Activated CD8-positive, alpha-beta T cell treated with anti-CD3 and anti-CD28 coated beads, Interleukin-2, amount 10 ng/mL, durations not matched to agents 7 days and 5 days (primary cell): ENCODE measurements around the gene DHRS9. TPM values are rescaled to one million over a fixed set of nuclear protein-coding genes. Genes with fewer than 3 reads are reported as not detected.

Experiments
- ATAC-seq: fragments of 150-1000 bp; cut with Tn5 transposase; one replicate; pipeline ENCODE4 v1.10.0; 2021; ENCODE audit warnings: moderate library complexity
- CTCF ChIA-PET: fragments of 350-600 bp; sonication (Branson Sonifier 250); formaldehyde crosslinking; loops from one replicate; lab custom pipeline; 2021; ENCODE audit warnings: antibody characterized with exemption; lab: Charles Lee
- POLR2A ChIA-PET: fragments of 350-600 bp; sonication (Branson Sonifier 250); formaldehyde crosslinking; loops from one replicate; lab custom pipeline; 2021; ENCODE audit warnings: antibody characterized with exemption; lab: Charles Lee
- DNase-seq: peaks from one replicate; pipeline ENCODE4 v3.0.0-alpha.2; 2020
- H3K27ac Mint-ChIP-seq: one replicate; pipeline ENCODE4 v1.8.0; 2021; ENCODE audit warnings: mild to moderate bottlenecking, mixed read lengths
- H3K27me3 Mint-ChIP-seq: one replicate; pipeline ENCODE4 v1.8.0; 2021; ENCODE audit warnings: low read depth, mixed read lengths
- H3K36me3 Mint-ChIP-seq: one replicate; pipeline ENCODE4 v1.8.0; 2021; ENCODE audit warnings: low read depth, mixed read lengths
- H3K4me1 Mint-ChIP-seq: one replicate; pipeline ENCODE4 v1.8.0; 2021; ENCODE audit warnings: low read depth, mixed read lengths
- H3K4me3 Mint-ChIP-seq: one replicate; pipeline ENCODE4 v1.8.0; 2021; ENCODE audit warnings: mild to moderate bottlenecking, mixed read lengths
- H3K9me3 Mint-ChIP-seq: one replicate; pipeline ENCODE4 v1.8.0; 2022; ENCODE audit warnings: mixed read lengths; ENCODE audit not compliant: insufficient read depth
- total RNA-seq, 2 experiments: library from RNA; stranded (reverse); gene quantifications; one replicate each; pipeline ENCODE4 v1.2.3, GENCODE V29; 2021

DHRS9 gene
- total RNA-seq, 2 experiments from 2014 or later: not detected

DNA sequence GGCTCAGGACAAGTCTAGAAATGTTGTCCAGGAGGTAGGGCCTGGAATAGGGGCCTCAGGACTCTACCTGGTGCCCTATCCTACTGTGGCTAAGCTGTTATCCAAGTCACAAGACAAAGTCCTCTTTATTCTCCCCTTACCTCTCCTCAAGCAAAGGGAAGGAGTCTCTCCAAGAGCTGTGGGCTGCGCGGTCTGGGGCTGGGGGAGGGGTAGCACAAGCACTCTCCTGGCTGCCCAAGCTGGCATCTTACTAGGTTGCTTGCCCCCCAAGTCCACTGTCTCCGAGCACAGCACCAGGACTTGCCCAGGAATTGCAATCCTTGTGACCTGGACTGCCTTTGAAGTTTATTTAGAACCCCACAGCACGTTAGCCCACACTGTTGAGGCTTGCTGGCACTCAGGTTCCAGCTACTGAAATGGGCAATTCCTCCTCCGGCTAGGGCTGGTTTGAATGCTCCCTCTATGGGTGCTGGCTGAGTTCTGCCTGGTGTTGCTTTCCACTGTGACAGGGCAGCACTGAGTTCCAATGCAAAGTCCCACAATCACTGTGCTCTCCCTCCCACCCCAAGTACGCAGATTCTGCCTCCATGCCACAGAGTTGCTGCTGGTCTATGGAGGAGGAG is 18.5 kb downstream of the DHRS9 start:
- ChIA-PET POLR2A (no interaction called here), CTCF (interaction anchor here (0.6 kb wide), 1 partner anchor 31 kb away, joined by 3 read pairs; no protein-coding TSS in a partner anchor)
- DNase-seq (no peak), ATAC-seq (no peak)
- H3K4me3 Mint-ChIP-seq: no peak overlapping the region
- no peak overlapping the region for H3K27ac Mint-ChIP-seq
- H3K36me3 Mint-ChIP-seq: no peaks in the 10 kb centered on the region
- no peaks in the 10 kb centered on the region for H3K9me3 Mint-ChIP-seq
- H3K4me1 Mint-ChIP-seq: no peaks in the 10 kb centered on the region
- H3K27me3 Mint-ChIP-seq: peaks cover 11% of the 10 kb centered on the region

DNA sequence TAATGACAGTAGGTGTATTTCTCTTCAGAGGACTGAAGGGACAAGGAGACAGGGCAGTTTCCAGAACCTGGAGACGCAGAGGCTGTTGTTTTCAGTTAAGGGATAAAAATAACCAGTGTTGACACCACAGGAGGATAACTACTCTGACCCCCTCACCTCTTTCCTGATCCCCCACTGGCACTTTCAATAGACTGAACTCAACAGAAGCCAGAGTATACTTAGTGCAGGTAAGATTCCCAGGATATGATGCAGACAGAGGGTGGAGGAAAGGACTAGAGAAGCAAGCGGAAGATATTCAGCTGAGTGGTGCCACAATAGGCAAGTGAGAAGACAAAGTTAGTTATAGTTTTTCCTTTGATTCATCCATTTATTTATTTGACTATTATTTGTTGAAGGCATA is 19.8 kb downstream of the DHRS9 start:
- ATAC-seq (no peak), DNase-seq (no peak)
- CTCF ChIA-PET: no interaction called here
- peaks cover 2% of the 10 kb centered on the region for H3K36me3 Mint-ChIP-seq
- H3K4me1 Mint-ChIP-seq: no peaks in the 10 kb centered on the region
- H3K27me3 Mint-ChIP-seq: peaks cover 11% of the 10 kb centered on the region
- H3K27ac Mint-ChIP-seq: no peak overlapping the region
- no peaks in the 10 kb centered on the region for H3K9me3 Mint-ChIP-seq
- H3K4me3 Mint-ChIP-seq: no peak overlapping the region
- POLR2A ChIA-PET: no interaction called here

DNA sequence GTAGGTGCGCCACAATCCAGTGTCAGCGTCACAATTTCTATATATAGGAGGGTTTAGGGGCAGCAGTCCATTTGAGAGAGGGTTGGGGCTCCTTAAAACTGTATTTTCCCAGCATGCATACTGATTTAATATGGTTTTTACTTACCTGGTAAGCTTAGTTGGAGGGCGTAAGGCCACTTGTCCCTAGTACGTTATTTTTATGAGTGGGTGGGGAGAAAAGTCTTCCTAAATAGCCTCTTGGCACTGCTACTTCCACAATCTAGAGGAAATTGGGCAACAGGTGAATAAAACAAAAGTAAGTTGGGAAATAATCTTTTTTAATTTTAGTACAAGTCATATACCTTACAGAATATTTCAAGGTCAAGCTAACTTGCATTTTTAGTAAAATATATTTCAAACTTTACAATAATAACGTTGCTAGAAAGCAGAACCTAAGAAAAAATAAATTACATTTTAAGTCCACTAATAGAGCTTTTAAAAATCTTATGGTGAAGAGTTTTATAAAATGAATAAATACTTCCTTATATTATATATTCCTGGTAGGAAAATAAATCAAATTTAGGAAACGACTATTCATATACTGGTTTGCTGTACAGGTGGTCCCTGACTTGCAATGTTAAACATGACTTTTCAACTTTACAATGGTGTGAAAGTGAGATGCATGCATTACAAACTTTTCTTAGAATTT is 20.9 kb downstream of the DHRS9 start:
- DNase-seq (no peak), ATAC-seq (no peak)
- H3K27ac Mint-ChIP-seq: no peak overlapping the region
- CTCF ChIA-PET: interaction anchor here (1.3 kb wide), 1 partner anchor 20 kb away, joined by 3 read pairs; no protein-coding TSS in a partner anchor
- H3K9me3 Mint-ChIP-seq: no peaks in the 10 kb centered on the region
- H3K4me1 Mint-ChIP-seq: peaks cover 2% of the 10 kb centered on the region
- POLR2A ChIA-PET: no interaction called here
- peaks cover 6% of the 10 kb centered on the region for H3K27me3 Mint-ChIP-seq
- H3K4me3 Mint-ChIP-seq: no peak overlapping the region
- peaks cover 2% of the 10 kb centered on the region for H3K36me3 Mint-ChIP-seq

DNA sequence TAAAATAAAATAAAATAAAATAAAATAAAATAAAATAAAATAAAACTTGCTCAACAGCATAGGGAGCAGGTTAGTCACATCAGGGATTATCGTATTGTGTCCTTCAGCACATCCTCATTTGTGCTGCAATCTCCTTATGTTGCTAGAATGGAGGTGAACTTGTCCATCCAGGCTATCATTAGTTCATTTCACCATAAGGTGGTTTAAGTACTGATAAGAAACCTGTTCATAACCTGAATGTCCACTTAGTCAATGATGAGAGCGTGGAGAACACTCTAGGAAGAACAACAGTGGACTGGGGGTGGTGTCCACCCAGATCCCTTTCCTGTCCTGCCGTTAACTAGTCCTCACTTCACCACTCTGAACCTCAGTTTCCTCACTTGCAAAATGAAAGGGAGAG is 21.9 kb downstream of the DHRS9 start:
- no peak for ATAC-seq
- CTCF ChIA-PET: no interaction called here

DNA sequence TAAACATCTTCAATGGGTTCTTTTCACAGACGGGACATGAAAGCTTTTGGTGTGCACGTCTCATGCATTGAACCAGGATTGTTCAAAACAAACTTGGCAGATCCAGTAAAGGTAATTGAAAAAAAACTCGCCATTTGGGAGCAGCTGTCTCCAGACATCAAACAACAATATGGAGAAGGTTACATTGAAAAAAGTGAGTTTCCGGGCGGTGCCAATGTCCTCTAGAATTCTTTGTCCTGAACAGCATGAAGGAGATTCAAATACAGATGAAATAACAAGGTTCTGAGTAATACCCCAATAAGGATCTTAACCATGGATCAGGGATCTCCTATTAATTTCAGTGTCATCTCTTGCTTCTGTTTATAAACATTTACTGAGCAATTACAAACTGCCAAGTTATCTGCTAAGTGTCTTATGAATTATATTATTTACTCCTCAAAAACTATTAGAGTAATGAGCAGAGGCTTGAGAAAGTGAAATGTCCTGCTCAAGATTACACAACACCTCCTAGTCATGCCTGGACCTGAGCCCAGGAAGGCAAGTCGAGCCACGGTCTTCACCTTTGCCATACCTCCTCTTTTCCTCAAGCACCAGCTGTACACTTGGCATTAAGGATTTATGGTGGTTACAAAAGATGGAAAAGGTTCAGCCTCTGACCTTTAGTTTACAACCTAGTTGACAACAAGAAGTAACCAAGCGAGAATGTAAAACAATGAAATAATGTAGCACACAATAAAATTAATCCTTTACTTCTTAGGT is 22.6 kb downstream of the DHRS9 start:
- Mint-ChIP-seq H3K27ac (no peak overlapping the region), H3K4me1 (peaks cover 18% of the 10 kb centered on the region), H3K4me3 (no peak overlapping the region), H3K27me3 (peaks cover 2% of the 10 kb centered on the region), H3K36me3 (peaks cover 2% of the 10 kb centered on the region), H3K9me3 (no peaks in the 10 kb centered on the region)
- ChIA-PET CTCF (no interaction called here), POLR2A (no interaction called here)
- no peak for DNase-seq
- no peak for ATAC-seq

More for the DNA sequence above, 21.9 kb downstream of the DHRS9 start:
- DNase-seq: no peak
- no peak overlapping the region for H3K27ac Mint-ChIP-seq
- peaks cover 2% of the 10 kb centered on the region for H3K27me3 Mint-ChIP-seq
- POLR2A ChIA-PET: no interaction called here
- no peak overlapping the region for H3K4me3 Mint-ChIP-seq
- H3K9me3 Mint-ChIP-seq: no peaks in the 10 kb centered on the region
- H3K4me1 Mint-ChIP-seq: peaks cover 12% of the 10 kb centered on the region
- peaks cover 2% of the 10 kb centered on the region for H3K36me3 Mint-ChIP-seq

DNA sequence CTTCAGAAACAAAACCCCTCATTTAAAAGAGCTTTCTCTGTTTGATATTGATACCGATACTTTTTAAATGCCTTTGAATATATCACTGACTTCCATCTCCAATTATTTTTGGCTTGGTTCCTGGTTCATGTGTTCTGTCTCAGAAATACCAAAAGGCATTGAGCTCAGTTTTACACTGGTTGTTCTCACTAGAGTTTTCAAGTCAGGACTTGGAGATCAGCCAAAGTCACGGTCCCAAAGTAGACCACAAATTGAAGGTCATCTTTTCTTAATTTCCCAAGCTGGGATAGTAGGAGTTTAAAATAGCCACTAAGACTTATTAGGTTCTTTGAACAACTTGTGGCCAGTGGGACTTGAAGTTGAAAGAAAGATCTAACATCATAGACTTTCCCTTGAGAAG is 24.2 kb downstream of the DHRS9 start:
- POLR2A ChIA-PET: interaction anchor here (0.6 kb wide), 1 partner anchor 14 kb away, joined by 3 read pairs; no protein-coding TSS in a partner anchor
- DNase-seq: no peak
- CTCF ChIA-PET: interaction anchor here (1.0 to 8.5 kb wide), 3 partner anchors 16 to 132 kb away, joined by 3 to 54 read pairs (median 7); no protein-coding TSS in a partner anchor

DNA sequence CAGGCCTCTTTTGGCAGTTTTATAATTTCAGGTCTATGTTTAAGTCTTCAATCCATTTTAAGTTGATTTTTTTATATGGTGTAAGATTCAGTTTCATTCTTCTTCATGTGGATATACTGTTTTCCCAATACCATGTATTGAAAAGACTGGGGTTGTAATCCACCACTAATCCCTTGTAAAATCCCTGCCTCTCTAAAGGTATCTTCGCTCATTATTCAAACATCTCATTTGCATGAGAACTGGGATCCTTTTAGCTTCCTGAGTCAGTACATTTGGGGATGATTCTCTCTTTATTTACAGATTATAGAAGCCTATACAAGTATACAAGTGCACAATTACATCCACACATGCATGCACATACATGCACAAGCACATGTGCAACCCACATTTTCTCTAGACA is 25.3 kb downstream of the DHRS9 start:
- Mint-ChIP-seq H3K4me3 (no peak overlapping the region), H3K36me3 (peaks cover 2% of the 10 kb centered on the region), H3K9me3 (no peaks in the 10 kb centered on the region), H3K27ac (no peak overlapping the region), H3K4me1 (peaks cover 26% of the 10 kb centered on the region), H3K27me3 (peaks cover 2% of the 10 kb centered on the region)
- no peak for DNase-seq
- ChIA-PET POLR2A (no interaction called here), CTCF (interaction anchor here (2.1 to 8.5 kb wide), 2 partner anchors 15 to 133 kb away, joined by 7 to 54 read pairs; no protein-coding TSS in a partner anchor)
- ATAC-seq: no peak

More for the DNA sequence above, 24.2 kb downstream of the DHRS9 start:
- no peak overlapping the region for H3K27ac Mint-ChIP-seq
- peaks cover 2% of the 10 kb centered on the region for H3K36me3 Mint-ChIP-seq
- no peaks in the 10 kb centered on the region for H3K9me3 Mint-ChIP-seq
- H3K27me3 Mint-ChIP-seq: peaks cover 2% of the 10 kb centered on the region
- ATAC-seq: no peak
- H3K4me3 Mint-ChIP-seq: no peak overlapping the region
- H3K4me1 Mint-ChIP-seq: peaks cover 26% of the 10 kb centered on the region

DNA sequence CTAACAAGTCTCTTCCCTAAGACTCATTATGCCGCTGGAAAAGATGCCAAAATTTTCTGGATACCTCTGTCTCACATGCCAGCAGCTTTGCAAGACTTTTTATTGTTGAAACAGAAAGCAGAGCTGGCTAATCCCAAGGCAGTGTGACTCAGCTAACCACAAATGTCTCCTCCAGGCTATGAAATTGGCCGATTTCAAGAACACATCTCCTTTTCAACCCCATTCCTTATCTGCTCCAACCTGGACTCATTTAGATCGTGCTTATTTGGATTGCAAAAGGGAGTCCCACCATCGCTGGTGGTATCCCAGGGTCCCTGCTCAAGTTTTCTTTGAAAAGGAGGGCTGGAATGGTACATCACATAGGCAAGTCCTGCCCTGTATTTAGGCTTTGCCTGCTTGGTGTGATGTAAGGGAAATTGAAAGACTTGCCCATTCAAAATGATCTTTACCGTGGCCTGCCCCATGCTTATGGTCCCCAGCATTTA is 26.3 kb downstream of the DHRS9 start:
- DNase-seq: peak; percentile 29
- peak overlapping the region; percentile 21 for H3K27ac Mint-ChIP-seq

DNA sequence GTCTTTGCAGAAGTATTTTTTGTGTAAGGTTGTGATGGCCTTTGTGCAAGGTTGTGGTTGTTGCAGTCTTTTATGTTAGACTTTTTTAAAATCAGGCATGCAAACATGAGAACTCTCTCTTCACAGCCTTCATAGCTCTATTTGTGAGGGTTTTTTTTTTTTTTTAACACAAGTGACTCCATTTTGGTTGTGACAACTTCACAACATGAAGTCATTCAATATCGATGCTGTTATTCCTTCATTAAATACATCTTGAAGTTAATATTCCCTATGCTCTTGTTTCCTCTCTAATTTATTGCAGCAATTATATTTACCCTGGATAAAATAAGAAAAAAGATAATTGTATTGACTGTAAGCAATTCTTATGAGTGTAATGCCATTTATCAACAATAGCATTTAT is 35.5 kb downstream of the DHRS9 start:
- Mint-ChIP-seq H3K4me1 (peaks cover 70% of the 10 kb centered on the region), H3K36me3 (peaks cover 27% of the 10 kb centered on the region), H3K27me3 (no peaks in the 10 kb centered on the region), H3K27ac (peak overlapping the region; percentile 84), H3K4me3 (no peak overlapping the region), H3K9me3 (peaks cover 7% of the 10 kb centered on the region)
- POLR2A ChIA-PET: interaction anchor here (0.6 to 0.9 kb wide), 2 partner anchors 9 to 628 kb away, joined by 4 read pairs; no protein-coding TSS in a partner anchor
- CTCF ChIA-PET: interaction anchor here (1.2 to 1.4 kb wide), 2 partner anchors 37 to 144 kb away, joined by 3 to 4 read pairs; no protein-coding TSS in a partner anchor
- ATAC-seq: no peak
- DNase-seq: no peak

More for the DNA sequence above, 26.3 kb downstream of the DHRS9 start:
- Mint-ChIP-seq H3K4me1 (peaks cover 30% of the 10 kb centered on the region), H3K4me3 (no peak overlapping the region), H3K27me3 (peaks cover 2% of the 10 kb centered on the region), H3K36me3 (peaks cover 2% of the 10 kb centered on the region), H3K9me3 (no peaks in the 10 kb centered on the region)
- ChIA-PET POLR2A (interaction anchor here (0.9 kb wide), 1 partner anchor 9 kb away, joined by 4 read pairs; no protein-coding TSS in a partner anchor), CTCF (interaction anchor here (0.7 to 8.5 kb wide), 5 partner anchors 10 to 46 kb away, joined by 3 to 54 read pairs (median 6); no protein-coding TSS in a partner anchor)
- peak; percentile 70 for ATAC-seq

DNA sequence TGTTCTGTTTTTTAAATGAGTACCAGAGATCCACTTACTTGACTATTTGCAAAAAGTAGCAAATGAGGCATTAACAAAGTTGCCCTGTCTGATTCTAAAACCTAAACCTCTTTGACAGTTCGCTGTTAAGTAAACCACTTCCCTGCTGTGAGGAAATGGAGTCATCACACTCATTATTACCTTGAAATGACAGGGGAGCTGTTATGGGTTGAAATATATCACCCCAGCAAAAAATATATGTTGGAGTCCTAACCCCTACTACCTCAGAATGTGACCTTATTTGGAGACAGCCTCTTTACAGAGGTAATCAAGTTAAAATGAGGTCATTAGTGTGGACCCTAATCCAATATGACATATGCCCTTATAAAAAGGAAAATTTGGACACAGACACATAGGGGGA is 36.1 kb downstream of the DHRS9 start:
- no peaks in the 10 kb centered on the region for H3K27me3 Mint-ChIP-seq
- ATAC-seq (peak; percentile 25), DNase-seq (no peak)
- peak overlapping the region; percentile 26 for H3K4me3 Mint-ChIP-seq
- peaks cover 7% of the 10 kb centered on the region for H3K9me3 Mint-ChIP-seq
- H3K36me3 Mint-ChIP-seq: peaks cover 27% of the 10 kb centered on the region
- CTCF ChIA-PET: interaction anchor here (0.9 to 6.8 kb wide), 4 partner anchors 10 to 143 kb away, joined by 3 to 101 read pairs (median 4); no protein-coding TSS in a partner anchor
- H3K4me1 Mint-ChIP-seq: peaks cover 72% of the 10 kb centered on the region
- peak overlapping the region; percentile 84 for H3K27ac Mint-ChIP-seq
- POLR2A ChIA-PET: interaction anchor here (0.6 to 0.9 kb wide), 3 partner anchors 9 to 628 kb away, joined by 4 read pairs; no protein-coding TSS in a partner anchor

DNA sequence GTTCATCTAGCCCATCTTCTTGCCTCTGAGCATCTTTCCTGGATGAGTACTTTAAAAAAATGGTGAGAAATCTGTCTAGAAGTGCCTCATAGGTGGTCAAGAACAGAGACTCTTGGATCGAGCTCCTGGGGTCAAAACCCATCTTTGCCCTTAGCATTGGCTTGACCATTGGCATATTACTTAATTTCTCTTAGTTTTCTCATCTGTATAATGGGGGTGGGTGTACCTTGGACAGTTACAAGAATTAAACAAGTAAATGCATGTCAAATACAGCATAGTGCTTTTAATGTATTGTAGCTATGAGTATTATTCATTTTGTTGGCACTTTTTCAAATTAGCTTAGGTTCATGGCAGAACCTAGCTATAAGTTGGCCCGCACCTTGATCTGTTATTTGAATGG is 36.8 kb downstream of the DHRS9 start:
- CTCF ChIA-PET: interaction anchor here (0.9 to 6.8 kb wide), 5 partner anchors 10 to 144 kb away, joined by 3 to 101 read pairs (median 4); no protein-coding TSS in a partner anchor
- DNase-seq: no peak
- POLR2A ChIA-PET: interaction anchor here (0.8 kb wide), 1 partner anchor 122 kb away, joined by 4 read pairs; no protein-coding TSS in a partner anchor
- peaks cover 69% of the 10 kb centered on the region for H3K4me1 Mint-ChIP-seq
- peaks cover 27% of the 10 kb centered on the region for H3K36me3 Mint-ChIP-seq
- H3K9me3 Mint-ChIP-seq: peaks cover 7% of the 10 kb centered on the region
- no peak overlapping the region for H3K4me3 Mint-ChIP-seq
- no peak for ATAC-seq
- H3K27me3 Mint-ChIP-seq: no peaks in the 10 kb centered on the region
- peak overlapping the region; percentile 84 for H3K27ac Mint-ChIP-seq
